GM19324 (cell line): ENCODE results near the gene DRAXIN.
"Not testable (repeated sequence)": the region's sequence is repeated elsewhere in the genome, so short reads cannot be mapped to it uniquely, and the experiment has no call there.

ENCODE experiments used
- ATAC-seq: cut with Tn5 transposase; IDR thresholded peaks from one replicate; pipeline ENCODE4 v1.9.1; 2021; ENCODE audit warnings: mild to moderate bottlenecking, moderate library complexity; ENCODE audit not compliant: unreplicated experiment, low FRiP score

The DRAXIN gene, protein sequence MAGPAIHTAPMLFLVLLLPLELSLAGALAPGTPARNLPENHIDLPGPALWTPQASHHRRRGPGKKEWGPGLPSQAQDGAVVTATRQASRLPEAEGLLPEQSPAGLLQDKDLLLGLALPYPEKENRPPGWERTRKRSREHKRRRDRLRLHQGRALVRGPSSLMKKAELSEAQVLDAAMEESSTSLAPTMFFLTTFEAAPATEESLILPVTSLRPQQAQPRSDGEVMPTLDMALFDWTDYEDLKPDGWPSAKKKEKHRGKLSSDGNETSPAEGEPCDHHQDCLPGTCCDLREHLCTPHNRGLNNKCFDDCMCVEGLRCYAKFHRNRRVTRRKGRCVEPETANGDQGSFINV

DNA sequence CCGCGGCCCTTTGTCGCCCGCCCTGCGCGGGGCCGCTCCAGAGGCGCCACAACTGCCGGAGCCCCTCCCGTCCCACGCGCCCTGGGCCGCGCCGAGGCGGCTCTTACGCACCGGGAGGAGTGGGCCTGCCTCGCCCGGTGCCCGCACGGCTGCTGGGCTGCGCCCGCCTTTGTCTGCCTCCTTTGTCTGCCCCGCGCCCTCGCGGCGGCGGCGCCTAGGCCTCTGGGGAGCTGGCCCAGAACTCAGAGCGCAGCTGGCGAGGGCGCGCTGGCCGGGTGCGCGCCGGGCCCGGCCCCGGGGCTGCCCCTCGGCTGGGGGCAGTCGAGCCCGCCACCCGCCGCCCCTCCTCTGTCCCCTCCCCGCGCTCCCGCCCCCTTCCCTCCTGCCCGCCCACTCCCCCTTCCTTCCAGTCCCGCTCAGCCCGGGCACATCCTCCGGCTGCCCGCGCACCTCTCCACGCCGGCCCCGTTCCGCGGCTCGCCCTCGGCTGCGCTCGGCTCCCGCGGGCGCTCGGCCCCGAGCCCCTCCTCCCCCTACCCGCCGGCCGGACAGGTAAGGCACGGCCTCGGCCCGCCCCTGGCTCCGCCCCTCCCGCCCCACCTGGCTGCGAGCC is at the start of gene DRAXIN:
Gene DRAXIN, plus strand, starts transcription at position 409 of the 613 bp plus-strand sequence. CDS start 14,549 bp downstream, outside the sequence.
- ATAC-seq = no peak

DNA sequence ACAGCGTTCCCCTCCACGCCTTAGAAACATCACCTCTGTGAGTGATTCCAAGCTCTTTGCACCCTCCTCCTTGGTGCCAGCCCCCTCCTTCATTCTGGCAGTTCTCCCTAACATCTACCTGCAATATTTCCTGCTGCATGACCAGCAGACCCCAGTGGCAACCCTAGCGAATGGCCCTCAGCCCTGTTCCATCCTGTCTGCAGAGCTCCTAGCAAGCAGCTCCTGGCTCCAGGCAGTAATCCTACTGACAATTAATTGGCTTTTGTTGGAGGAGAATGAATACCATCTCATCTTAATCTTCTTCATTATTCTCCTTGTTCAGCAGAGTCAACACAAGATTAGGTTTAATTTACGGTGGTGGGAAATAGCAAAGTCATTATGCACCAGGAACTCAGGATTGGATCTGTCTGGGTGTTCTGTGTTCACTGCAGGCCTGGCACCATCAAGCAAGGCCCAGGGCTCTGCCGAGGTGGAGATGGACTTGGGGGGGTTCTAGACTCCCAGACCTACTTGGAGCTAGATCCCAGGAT is 49.7 kb upstream of the DRAXIN start:
- ATAC-seq = no peak

DNA sequence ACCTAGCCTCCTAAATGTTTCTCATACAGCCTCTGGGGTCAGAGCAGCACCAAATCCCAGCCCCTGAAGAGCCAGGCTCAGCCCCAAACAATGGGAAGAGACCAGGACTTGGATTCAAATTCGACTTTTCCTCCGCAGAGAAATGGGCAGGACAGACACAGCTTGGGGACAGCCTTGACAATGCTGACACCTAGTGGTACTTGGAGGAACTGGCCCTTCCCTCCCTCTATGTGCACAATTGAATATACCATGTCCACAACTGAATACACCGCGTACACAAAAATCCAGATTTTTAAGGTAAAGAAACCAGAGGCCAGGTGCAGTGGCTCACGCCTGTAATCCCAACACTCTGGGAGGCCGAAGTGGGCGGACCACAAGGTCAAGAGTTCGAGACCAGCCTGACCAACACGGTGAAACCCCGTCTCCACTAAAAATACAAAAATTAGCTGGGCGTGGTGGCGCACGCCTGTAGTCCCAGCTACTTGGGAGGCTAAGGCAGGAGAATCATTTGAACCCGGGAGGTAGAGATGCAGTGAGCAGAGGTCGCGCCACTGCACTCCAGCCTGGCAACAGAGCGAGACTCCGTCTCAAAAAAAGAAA is 49.0 kb upstream of the DRAXIN start:
- ATAC-seq = not testable (repeated sequence)

DNA sequence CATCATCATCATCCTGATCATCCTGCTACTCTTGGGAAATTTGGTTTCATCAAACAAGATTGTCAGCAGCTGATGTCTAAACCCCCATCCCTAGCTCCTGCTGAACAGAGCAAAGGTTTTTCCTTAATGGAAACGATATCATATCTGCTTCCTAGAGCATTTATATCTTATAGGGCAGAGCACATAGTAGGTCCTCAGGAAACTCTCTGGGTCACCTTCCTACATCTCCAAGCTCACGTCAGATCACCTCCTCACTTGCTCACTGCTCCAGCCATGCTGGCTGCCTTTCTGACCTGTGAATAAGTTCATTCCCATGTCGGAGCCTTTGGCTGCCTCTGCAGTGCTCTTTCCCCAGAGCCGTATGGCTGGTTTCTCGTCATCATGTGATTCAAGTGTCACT is 47.7 kb upstream of the DRAXIN start:
- no peak for ATAC-seq

DNA sequence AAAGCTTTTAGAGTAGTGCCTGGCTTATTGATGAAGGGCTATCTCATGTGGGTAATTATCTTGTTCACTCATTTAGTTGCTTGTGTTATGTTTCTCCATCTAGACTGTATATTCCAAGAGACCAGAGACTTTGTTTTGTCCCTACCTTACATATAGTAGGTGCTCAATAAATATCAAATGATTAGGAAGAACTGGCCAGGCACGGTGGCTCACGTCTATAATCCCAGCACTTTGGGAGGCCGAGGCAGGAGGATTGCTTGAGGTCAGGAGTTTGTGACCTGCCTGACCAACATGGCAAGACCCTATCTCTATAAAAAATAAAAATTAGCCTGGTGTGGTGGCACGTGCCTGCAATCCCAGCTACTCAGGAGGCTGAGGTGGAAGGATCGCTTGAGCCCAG is 46.2 kb upstream of the DRAXIN start:
- ATAC-seq = no peak

DNA sequence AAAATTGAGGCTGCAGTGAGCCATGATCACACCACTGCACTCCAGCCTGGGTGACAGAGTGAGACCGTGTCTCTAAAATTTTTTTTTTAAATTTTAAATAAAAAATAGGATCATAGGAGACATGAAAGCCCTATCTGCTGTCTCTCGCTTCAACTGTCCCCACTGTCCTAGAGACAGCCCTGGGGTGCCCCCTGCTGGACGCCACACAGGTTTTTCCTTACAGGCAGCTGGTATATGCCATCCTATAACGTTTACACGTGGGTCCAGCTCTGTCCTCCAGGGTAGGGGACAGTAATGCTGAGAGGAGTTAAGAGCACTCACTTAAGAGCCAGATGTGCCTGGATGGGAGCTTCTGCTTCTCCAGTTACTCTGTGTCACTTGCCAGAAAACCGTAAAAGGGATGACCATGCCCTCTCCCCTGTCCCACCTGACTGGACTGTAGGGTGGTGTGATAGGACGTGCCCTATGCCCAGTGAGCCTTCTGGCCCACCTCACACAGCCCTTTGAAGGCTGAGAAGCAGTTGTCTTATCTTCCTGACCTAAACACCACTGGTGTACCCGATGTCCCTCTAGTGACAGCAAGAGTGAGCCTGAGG is 45.7 kb upstream of the DRAXIN start:
- ATAC-seq = no peak

DNA sequence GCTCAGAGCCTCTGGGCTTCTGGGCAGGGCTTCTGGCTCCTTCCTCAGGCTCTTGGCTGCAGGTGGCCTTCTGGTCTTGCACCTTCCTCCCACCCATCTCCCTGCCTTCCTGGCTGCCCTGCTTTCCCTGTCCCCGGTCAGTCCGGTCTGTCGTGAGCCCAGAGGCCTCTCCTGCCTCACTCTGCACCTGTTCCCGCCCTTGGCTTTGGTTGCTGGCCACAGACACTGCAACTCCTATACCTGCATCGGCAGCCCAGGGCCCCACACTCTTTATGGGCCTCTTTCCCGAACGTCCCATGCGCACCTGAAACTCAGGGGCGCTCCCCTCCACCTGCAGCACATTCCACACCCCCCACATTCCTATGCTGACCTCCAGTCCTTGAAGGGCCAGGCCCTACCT is 45.2 kb upstream of the DRAXIN start:
- no peak for ATAC-seq

DNA sequence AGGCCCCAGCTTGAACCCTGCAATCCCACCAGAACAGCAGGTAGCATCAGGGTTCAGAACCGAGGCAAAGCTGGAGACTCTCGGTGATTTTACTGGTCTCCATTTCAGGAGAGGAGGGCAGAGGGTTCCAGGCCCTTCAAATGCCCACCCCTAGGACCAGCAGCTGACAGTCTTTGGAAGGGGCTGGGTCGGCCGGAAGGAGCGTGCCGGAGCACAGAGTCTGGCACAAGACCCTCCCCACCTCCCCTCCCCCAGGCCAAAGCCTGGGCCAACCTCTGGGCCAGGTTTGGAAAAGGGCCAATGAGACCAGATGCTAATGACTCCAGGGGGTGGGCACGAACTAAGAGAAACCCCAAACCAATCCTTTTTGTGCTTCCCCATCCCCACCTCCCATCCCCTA is 44.2 kb upstream of the DRAXIN start:
- no peak for ATAC-seq

DNA sequence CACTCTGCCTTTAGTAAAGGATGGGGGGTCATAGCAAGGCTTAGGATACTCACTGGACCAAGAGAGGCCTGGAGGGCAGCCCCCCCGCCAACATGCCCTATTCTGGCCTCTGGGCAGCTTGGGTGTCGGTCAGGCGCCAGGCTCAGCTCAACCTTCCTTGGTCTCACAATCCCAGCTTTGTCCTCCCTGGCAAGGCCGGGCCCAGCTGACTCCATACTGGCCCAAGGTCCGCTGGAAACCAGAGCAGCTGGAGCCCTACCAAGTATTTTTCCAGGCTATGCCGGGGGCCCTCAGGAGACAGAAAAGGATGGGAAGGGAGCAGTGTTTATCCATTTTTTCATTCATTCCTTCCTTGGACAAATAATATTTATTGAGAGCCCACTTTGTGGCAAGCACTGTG is 43.5 kb upstream of the DRAXIN start:
- ATAC-seq = no peak

DNA sequence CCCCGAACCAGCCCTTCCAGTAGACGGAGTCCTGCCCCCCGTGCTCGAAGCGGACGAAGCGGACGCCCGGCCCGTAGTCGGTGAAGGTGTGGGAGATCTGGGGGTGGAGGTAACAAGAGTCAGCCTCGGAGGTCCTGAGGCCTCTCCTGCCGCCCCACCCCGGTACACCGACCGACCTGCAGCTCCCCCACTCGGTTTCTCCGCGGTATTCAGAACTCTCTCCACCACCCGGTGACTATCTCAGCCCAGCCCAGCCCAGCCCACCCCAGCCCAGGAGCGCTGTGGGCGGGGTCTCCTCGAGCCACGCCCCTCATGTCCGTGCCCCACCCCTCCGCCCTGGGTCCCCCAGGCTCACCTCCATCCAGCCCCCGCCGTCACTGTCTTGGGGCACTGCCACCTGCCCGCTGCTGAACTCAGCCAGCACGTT is 42.8 kb upstream of the DRAXIN start:
- ATAC-seq = no peak

DNA sequence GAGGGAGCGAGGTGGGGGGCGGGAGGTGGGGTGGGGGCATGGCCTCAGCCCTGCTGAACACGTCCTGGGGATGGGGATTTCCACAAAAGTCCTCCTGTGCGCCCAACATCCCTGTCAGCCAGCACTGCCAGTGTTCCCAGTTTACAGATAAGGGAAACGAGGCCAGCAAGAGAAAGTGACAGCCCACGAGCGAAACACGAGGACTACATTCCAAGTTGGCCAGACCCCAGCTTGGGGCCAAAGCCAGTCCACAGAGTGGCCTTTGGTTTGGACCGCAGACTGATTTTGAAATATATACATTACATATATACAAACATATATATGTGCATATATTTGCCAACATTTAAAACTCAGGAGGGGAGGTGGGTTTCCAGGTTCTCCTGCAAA is 42.3 kb upstream of the DRAXIN start:
- no peak for ATAC-seq

DNA sequence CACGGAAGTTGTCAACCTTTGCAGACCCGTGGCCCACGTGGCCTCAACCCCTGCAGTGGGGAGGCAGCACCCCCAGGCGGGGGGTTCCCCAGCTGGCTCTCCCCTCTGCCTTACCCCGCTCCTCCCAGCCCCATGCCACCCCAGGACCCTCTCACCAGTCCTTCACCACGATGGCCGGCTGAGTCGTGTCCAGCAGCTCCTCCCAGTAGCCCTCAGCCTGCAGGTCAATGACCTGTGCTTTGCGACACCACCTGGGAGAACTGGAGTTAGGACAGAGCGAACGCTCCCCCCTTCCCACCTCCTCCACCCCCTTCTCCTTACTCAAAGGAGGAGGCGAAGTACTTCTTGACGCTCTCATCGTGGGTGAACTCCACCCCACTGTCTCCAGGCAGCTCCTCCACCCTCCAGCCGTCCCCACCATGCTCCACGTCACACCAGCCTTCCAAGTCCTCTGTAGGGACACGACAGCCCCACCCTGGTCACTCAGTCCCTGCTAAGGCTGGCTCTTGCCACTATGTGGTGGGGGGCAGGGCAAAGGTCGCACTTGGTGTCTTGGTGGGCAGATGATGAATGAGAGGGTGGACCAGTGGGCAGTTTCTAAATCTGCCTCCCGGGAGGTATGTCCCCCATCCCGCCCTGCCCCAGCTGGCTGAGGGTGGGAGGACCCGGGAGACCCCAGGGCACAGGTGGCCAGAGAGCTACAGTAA is 41.7 kb upstream of the DRAXIN start:
- no peak for ATAC-seq

DNA sequence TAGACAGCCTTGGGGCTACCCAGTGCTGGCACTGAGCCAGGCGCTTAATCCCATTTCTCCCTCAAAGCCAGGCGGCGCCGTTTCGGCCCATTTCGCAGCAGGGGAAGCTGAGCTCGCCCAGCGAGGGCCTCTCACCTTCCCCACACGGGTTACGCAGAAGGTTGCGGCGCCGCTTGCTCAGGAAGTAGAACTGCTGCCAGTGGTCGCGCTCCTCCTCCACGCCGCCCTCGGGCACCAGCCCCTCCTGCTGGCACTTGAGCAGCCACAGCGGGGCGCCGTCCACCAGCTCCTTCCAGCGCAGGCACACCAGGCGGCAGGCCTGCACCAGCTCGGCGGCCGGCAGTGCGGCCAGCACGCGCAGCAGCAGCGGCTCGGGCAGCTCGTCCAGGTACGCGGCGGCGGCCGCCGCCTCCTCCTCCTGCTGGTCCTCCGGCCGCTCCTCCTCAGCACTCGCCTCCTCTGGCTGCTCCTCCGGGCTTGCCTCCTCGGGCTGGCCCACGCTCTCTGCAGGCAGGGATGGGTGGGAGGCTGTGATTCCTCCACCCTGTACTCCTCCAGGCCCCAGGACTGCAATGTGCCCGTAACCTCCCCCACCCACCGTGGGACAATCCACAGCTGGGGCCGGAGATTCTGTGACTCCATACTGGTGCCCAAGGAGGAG is 41.0 kb upstream of the DRAXIN start:
- ATAC-seq = no peak

DNA sequence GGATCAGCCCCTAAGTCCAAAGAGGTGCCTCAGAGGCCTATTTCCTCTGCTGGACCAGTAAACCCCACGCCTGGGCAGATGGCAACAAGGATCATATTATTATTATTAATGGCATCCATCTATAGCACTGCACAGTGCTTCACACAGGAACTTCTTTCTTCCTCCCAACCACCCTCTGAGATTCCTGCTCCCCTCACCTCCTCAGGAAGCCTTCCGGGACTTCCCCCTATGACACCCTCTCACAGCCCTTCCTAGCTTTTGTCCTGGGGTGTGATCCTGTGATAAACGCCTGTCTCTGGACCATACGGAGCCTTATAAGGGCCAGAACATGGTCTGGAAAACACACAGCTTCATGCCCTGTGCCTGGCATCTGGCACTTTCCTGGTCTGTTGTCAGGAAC is 40.5 kb upstream of the DRAXIN start:
- no peak for ATAC-seq

DNA sequence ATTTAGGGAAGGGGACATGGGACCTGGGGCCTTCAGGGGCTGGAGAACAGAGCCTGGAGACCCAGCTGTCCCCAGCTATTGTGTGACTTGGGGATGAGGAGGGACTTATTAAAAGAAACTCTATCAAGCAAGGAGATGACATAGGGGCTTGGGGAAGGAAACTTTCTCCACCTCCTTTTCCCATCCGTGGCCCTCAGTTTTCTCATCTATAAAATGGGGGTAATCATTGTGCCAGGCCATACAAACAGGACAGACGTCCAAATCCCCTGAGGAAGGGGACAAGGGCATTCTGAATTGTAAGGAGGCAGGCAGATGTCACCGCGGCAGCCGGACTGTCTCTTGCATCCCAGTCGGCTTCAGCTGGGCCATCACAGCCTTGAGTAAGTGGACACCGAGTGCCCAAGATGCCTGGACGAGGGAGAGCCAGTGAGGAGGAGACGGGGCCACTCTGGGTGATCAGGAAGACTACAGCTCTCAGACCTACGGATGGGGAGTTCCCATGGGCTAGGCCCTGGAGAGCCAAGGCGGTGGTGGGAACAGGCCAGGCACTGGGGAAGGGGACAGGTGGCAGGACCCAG is 39.2 kb upstream of the DRAXIN start:
- ATAC-seq = no peak

DNA sequence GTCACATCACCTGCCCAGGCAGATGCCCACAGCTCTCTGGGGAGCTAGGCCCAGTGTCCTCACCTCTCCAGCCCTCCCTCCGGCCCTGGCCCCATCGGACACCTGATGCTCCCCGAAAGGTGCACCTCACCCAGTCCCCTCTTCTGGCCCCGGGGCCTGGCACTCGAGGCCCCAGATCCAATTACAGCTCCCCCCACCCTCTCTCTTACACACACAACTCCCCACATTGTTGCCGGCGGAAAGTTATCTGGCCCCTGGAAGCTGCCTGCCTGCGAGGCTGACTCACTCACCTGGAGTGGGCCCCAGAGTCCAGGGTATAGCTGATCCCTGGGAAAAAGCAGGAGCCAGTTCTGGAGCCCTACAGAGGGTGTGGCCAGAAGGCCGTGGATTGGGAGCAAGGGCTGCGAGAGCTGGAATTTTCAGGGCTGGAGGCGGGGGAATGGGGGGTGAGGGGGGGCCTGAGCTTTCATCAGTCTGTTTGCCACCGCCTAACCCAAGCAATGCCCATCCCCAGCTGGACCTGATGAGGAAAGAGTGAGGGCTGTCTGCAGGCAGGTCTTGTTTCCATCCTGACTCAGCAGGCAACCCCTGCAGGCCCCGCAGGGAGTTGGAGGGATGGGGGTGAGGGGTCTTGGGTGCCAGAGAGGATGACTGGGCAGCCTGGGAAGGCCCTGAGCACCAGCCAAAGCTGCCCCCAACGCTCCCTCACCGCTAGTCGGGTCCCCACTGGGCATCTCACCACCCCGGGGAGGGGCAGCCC is 38.2 kb upstream of the DRAXIN start:
- no peak for ATAC-seq

DNA sequence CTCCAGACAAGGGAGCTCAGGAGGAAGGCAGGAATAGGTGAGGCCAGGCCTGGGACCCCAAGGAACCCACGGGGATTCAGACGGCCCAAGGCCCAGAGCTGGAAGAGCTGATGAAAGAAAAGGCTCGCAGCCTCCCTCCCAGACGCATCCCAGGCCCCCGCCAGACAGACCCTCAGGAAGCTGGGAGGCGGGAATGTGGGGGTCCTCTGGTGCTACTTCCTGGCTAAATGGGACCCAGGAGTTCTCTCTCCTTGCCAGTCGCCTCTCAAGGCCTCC is 37.7 kb upstream of the DRAXIN start:
- no peak for ATAC-seq

DNA sequence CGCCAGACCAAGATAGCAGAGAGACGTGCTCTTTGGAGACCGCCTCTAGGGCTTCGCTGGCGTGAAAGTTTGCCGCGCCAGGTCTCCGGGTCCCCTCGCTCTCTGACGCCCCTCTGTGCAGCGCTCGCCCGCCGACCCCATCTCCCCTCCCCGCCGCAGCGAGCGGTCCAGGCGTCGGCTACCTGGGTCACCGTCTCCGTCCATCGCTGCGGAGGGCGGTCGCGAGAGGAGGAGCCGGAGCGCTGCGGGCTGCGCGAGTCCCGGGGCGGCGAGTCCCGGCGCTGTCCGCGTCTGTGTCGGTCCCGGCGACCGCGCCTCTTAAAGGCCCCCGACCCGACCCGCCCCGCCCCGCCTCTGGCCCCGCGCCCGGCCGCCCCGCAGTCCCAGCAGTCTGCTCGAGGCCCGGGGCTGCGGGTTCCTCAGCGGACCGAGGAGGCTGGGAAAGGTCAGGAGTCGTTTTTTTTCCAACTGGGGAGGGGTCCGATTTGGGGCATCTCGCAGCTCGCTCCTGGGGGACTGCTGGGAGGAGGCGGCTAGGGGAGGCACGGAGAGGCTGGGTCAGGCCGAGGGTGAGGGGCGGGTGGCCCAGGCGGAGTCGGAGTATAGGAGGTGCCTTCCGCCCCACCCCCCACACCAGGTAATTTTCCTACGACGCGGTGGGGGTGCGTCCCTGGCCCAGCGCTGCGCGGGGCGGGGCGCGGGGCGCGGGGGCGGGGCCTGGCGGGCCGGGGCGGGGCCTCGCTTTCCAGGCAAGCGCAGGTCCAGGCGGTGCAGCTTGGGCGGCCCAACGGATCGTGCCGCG is 37.2 kb upstream of the DRAXIN start, which contains the start of the genes FBXO2 and FBXO44:
Gene FBXO2, minus strand, starts transcription at position 293 of the 802 bp plus-strand sequence. Its CDS starts 89 bp downstream, at position 204.
Gene FBXO44, plus strand, starts transcription at position 741 of the 802 bp plus-strand sequence. CDS start 959 bp downstream, outside the sequence.
- peak; percentile 51 for ATAC-seq
